NCI-H526 (cell line): ENCODE results near the gene TUFM.
A peak's percentile ranks its signal among the peaks of the same experiment; 100 is the strongest.
"Not testable (repeated sequence)": the region's sequence is repeated elsewhere in the genome, so short reads cannot be mapped to it uniquely, and the experiment has no call there.

ENCODE experiments used
- DNase-seq, 2 experiments: peaks; one replicate each; lab custom pipeline; 2025; lab: John Stamatoyannopoulos, UW

Gene TUFM

GRCh38 chr16:28875134-28876018 is 29.2 kb upstream of the TUFM start:
- DNase-seq: no peak

- DNase-seq: no peak
These were observed 28.3 kb upstream of the TUFM start for GRCh38 chr16:28874406-28874805.

- no peak for DNase-seq
These were observed 27.5 kb upstream of the TUFM start for GRCh38 chr16:28873543-28874201.

- no peak for DNase-seq
These were observed 26.8 kb upstream of the TUFM start for GRCh38 chr16:28872952-28873351.

- no peak for DNase-seq
These were observed 23.1 kb upstream of the TUFM start for GRCh38 chr16:28869201-28869600.

GRCh38 chr16:28867646-28868045 is 21.5 kb upstream of the TUFM start:
- DNase-seq: not testable (repeated sequence)

GRCh38 chr16:28867241-28867640 is 21.1 kb upstream of the TUFM start:
- DNase-seq: no peak

- no peak for DNase-seq
These were observed 20.3 kb upstream of the TUFM start for GRCh38 chr16:28866454-28866804.

GRCh38 chr16:28865722-28866453 is 19.7 kb upstream of the TUFM start:
- no peak for DNase-seq

- DNase-seq: no peak
These were observed 19.0 kb upstream of the TUFM start for GRCh38 chr16:28865001-28865688.

GRCh38 chr16:28863929-28864793 is 18.0 kb upstream of the TUFM start:
- no peak for DNase-seq

- no peak for DNase-seq
These were observed 13.2 kb upstream of the TUFM start for GRCh38 chr16:28859326-28859725.

GRCh38 chr16:28858421-28858820 is 12.3 kb upstream of the TUFM start:
- no peak for DNase-seq

GRCh38 chr16:28846933-28847273 is 755 bp upstream of the TUFM start:
- no peak for DNase-seq

- no peak for DNase-seq
These were observed 428 bp downstream of the TUFM start for GRCh38 chr16:28845761-28846079.

- DNase-seq: peak in 1 of 2 experiments; percentile 24
These were observed 855 bp downstream of the TUFM start for GRCh38 chr16:28845293-28845692.

- DNase-seq: no peak
These were observed 1.8 kb downstream of the TUFM start for GRCh38 chr16:28844226-28844885.

GRCh38 chr16:28843766-28844165 is 2.4 kb downstream of the TUFM start:
- no peak for DNase-seq

- no peak for DNase-seq
These were observed 3.5 kb downstream of the TUFM start for GRCh38 chr16:28842696-28843095.

- DNase-seq: no peak
These were observed 6.2 kb downstream of the TUFM start for GRCh38 chr16:28839899-28840298.
